HepG2 (cell line): Measurements from ENCODE around the gene PAFAH1B1. TPM values are rescaled to one million over a fixed set of nuclear protein-coding genes. Genes with fewer than 3 reads are reported as not detected.

Experiments used
- ATAC-seq: fragments of 200-7000 bp; cut with Tn5 transposase; 3 replicates; pipeline ENCODE4 v1.9.1; 2020; ENCODE audit warnings: mild to moderate bottlenecking, moderate library complexity
- BruUV-seq: library from RNA; stranded (reverse); fragments of 400-500 nt; replicated peaks from 2 replicates; lab custom pipeline; 2021; lab: Mats Ljungman, UMichigan
- CTCF ChIA-PET: fragments of 300-600 bp; formaldehyde crosslinking; extraction: SDS; loops from one replicate; lab custom pipeline; 2021; ENCODE audit warnings: low total read pairs, inconsistent platforms, low intra/inter-chr PET ratio; lab: Yijun Ruan, JAX
- POLR2A ChIA-PET: fragments of 350-600 bp; sonication (Branson Sonifier 250); formaldehyde crosslinking; loops from one replicate; lab custom pipeline; 2020; ENCODE audit warnings: antibody characterized with exemption, inconsistent platforms; lab: Yijun Ruan, JAX
- DNase-seq: peaks from one replicate; pipeline ENCODE4 v3.0.0-alpha.2; 2015; ENCODE audit warnings: low spot score
- FAIRE-seq: peaks from 3 replicates; lab custom pipeline; 2011; peaks lifted over from hg19 to GRCh38; lab: Jason Lieb, UNC
- H2AFZ ChIP-seq: one replicate; pipeline ENCODE4 v1.6.1; 2011; ENCODE audit warnings: low read length, inconsistent platforms
- H3K27ac ChIP-seq: fragments of 300-600 bp; 3 replicates; pipeline ENCODE4 v1.8.0; 2011; ENCODE audit warnings: mixed run types, mild to moderate bottlenecking, mixed read lengths, low read length, inconsistent platforms; ENCODE audit not compliant: insufficient read depth; ENCODE audit errors: extremely low read length
- H3K27me3 ChIP-seq, 2 experiments: fragments of 200-600 bp in 1 of 2; 2 replicates in 1 of 2; 3 replicates in 1 of 2; pipeline versions ENCODE4 v1.6.0 to v1.8.0; 2011; ENCODE audit warnings: low read length in 2 of 2, mild to moderate bottlenecking in 2 of 2, moderate library complexity in 2 of 2, inconsistent platforms in 1 of 2; ENCODE audit not compliant: insufficient read depth in 2 of 2, control insufficient read depth in 1 of 2
- H3K36me3 ChIP-seq, 2 experiments: fragments of 200-600 bp in 1 of 2; replicated peaks in 1 of 2; 2 replicates in 1 of 2; 3 replicates in 1 of 2; pipeline versions ENCODE4 v1.5.1 to v1.8.0; 2011; ENCODE audit warnings: low read length in 2 of 2, inconsistent platforms in 1 of 2; ENCODE audit not compliant: insufficient read depth in 2 of 2, control insufficient read depth in 1 of 2
- H3K4me1 ChIP-seq: 2 replicates; pipeline ENCODE4 v1.5.1; 2012; ENCODE audit warnings: low read length, inconsistent platforms; ENCODE audit not compliant: insufficient read depth
- H3K4me2 ChIP-seq: 2 replicates; pipeline ENCODE4 v1.6.0; 2011; ENCODE audit warnings: low read depth, low read length, inconsistent platforms
- H3K4me3 ChIP-seq, 3 experiments: fragments of 200-600 bp in 1 of 3; sonication (generic), shearing (Covaris generic) in 1 of 3; replicated peaks in 1 of 3; 2 replicates each; pipeline ENCODE4 v1.5.1; 2011 to 2016; ENCODE audit warnings: low read length in 3 of 3, inconsistent platforms in 2 of 3, low read depth in 2 of 3, mild to moderate bottlenecking in 2 of 3, control low read depth in 1 of 3, mixed read lengths in 1 of 3; ENCODE audit not compliant: insufficient read depth in 1 of 3
- H3K79me2 ChIP-seq: one replicate; pipeline ENCODE4 v1.6.1; 2011; ENCODE audit warnings: low read length, inconsistent platforms; ENCODE audit not compliant: insufficient read depth
- H3K9ac ChIP-seq: 2 replicates; pipeline ENCODE4 v1.6.0; 2011; ENCODE audit warnings: mild to moderate bottlenecking, low read depth, low read length, inconsistent platforms; ENCODE audit not compliant: insufficient read depth
- H3K9me3 ChIP-seq: 2 replicates; pipeline ENCODE4 v1.5.1; 2012; ENCODE audit warnings: mild to moderate bottlenecking, low read length
- H4K20me1 ChIP-seq: 2 replicates; pipeline ENCODE4 v1.6.0; 2011; ENCODE audit warnings: inconsistent platforms, mild to moderate bottlenecking, low read length, moderate library complexity; ENCODE audit not compliant: insufficient read depth
- AGO2 ChIP-seq: fragments of 200-400 bp; formaldehyde crosslinking; optimal IDR thresholded peaks from 2 replicates; pipeline ENCODE3; 2017; ENCODE audit warnings: mild to moderate bottlenecking, low read depth, low read length, moderate library complexity
- CCDC6 ChIP-seq: sonication (generic); formaldehyde crosslinking; IDR thresholded peaks from 2 replicates; pipeline ENCODE4 v1.8.1; 2022; ENCODE audit warnings: mild to moderate bottlenecking, missing genetic modification reagents, moderate library complexity
- KDM4B ChIP-seq: sonication (generic); formaldehyde crosslinking; IDR thresholded peaks from 2 replicates; pipeline ENCODE4 v1.4.0; 2020; ENCODE audit warnings: missing genetic modification reagents
- PLRG1 ChIP-seq: fragments of 450-650 bp; conservative IDR thresholded peaks from 2 replicates; pipeline ENCODE4 v1.6.1; 2016
- POLR2A ChIP-seq, 2 experiments: IDR thresholded peaks; 2 replicates each; pipeline ENCODE4 v1.6.1; 2011; ENCODE audit warnings: low read depth in 2 of 2, low read length in 2 of 2, mild to moderate bottlenecking in 1 of 2, moderate library complexity in 1 of 2; ENCODE audit not compliant: insufficient read depth in 1 of 2
- RBM22 ChIP-seq: fragments of 200-400 bp; formaldehyde crosslinking; optimal IDR thresholded peaks from 2 replicates; pipeline ENCODE3; 2017; ENCODE audit warnings: mild to moderate bottlenecking, low read length, moderate library complexity
- REL ChIP-seq: sonication (generic); formaldehyde crosslinking; conservative IDR thresholded peaks from 2 replicates; pipeline ENCODE4 v1.8.0; 2022; ENCODE audit warnings: mild to moderate bottlenecking, missing genetic modification reagents, moderate library complexity
- ZNF431 ChIP-seq: sonication (generic); formaldehyde crosslinking; IDR thresholded peaks from 2 replicates; pipeline ENCODE4 v1.9.0; 2022; ENCODE audit warnings: missing genetic modification reagents, low read depth, mild to moderate bottlenecking, borderline replicate concordance
- WGBS: methylation state at CpG from one replicate; pipeline ENCODE4 v1.1.6; 2017; ENCODE audit warnings: low lambda C conversion rate; 5-methylcytosine and 5-hydroxymethylcytosine counted together
- in situ Hi-C: cut with HindIII; loops from 2 replicates; pipeline ENCODE4 v1.10.0; 2017; ENCODE audit warnings: low pct_unique_long_range_greater_than_20kb; ENCODE audit not compliant: extremely low pct_ligation_motif_present
- intact Hi-C: fragments of 100-400 bp; cut with micrococcal nuclease; formaldehyde crosslinking; loops from one replicate; pipeline ENCODE4 v1.10.0; 2022; ENCODE audit not compliant: unreplicated experiment
- polyA plus RNA-seq, 8 experiments: library from polyadenylated mRNA; depleted of rRNA in 3 of 8; stranded (reverse) in 7 of 8; unstranded in 1 of 8; fragments of >200 nt; fragmentation: Illumina TruSeq in 4 of 8; extraction: Trizol in 4 of 8; gene quantifications; 2 replicates each; pipeline versions ENCODE4 v1.2.1 to v1.2.3, GENCODE V29; 2011 to 2016; ENCODE audit warnings: low read depth in 4 of 8, missing spikeins in 1 of 8, mixed read lengths in 1 of 8; ENCODE audit not compliant: insufficient read depth in 1 of 8
- total RNA-seq, 5 experiments: library from RNA; depleted of rRNA; stranded (reverse); fragments of >200 nt; fragmentation: Illumina TruSeq; extraction: Trizol; gene quantifications; 2 replicates each; pipeline ENCODE4 v1.2.3, GENCODE V29; 2016; ENCODE audit warnings: low read depth in 1 of 5
- TF ChIP-seq, protein P1 (sequence below): sonication (generic); formaldehyde crosslinking; IDR thresholded peaks from 2 replicates; pipeline ENCODE4 v1.5.0; 2020; ENCODE audit warnings: mild to moderate bottlenecking, missing genetic modification reagents, moderate library complexity

Gene PAFAH1B1
- total and polyA plus RNA-seq, 2 of the 13 experiments (the other 11 are each of a cell fraction or from before 2014, with no cell fraction given) = 46.0 to 64.9 TPM

DNA sequence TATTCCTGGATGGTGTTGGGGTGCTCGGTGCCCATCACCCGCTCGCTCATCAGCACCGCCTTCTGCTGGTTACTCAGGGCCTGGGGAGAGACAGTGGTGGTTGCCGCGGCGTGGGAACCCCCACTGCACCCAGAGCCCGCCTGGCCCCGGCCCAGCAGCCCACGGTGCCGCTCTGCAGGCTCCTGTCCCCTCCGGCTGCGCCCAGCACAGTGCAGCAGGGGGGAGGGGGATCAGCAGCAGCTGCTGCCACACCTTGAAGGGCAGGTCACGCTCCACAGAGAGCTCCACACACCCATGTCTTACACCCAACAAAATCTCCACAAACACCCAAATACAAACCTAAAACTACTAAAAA is 99.3 kb downstream of the PAFAH1B1 start:
- Histone ChIP-seq H3K4me2 (no peak overlapping the region), H3K36me3 (peaks cover 37 to 48% of the 10 kb centered on the region in 2 experiments; a peak in 4 of 5 replicates), H3K9ac (no peak overlapping the region), H3K4me1 (no peaks in the 10 kb centered on the region), H3K9me3 (no peaks in the 10 kb centered on the region), H2AFZ (no peak overlapping the region), H3K4me3 (no peak overlapping the region), H3K27ac (no peak overlapping the region), H3K27me3 (no peaks in the 10 kb centered on the region), H3K79me2 (no peaks in the 10 kb centered on the region), H4K20me1 (peaks cover 6% of the 10 kb centered on the region; the same call in 1 of the 2 replicates)
- ChIA-PET CTCF (no interaction called here), POLR2A (no interaction called here)
- no TSS peak for BruUV-seq
- in situ Hi-C loops = no loop called here
- WGBS = 99% methylated on average over 14 of the region's 14 CpGs
- TF ChIP-seq, protein P1, sequence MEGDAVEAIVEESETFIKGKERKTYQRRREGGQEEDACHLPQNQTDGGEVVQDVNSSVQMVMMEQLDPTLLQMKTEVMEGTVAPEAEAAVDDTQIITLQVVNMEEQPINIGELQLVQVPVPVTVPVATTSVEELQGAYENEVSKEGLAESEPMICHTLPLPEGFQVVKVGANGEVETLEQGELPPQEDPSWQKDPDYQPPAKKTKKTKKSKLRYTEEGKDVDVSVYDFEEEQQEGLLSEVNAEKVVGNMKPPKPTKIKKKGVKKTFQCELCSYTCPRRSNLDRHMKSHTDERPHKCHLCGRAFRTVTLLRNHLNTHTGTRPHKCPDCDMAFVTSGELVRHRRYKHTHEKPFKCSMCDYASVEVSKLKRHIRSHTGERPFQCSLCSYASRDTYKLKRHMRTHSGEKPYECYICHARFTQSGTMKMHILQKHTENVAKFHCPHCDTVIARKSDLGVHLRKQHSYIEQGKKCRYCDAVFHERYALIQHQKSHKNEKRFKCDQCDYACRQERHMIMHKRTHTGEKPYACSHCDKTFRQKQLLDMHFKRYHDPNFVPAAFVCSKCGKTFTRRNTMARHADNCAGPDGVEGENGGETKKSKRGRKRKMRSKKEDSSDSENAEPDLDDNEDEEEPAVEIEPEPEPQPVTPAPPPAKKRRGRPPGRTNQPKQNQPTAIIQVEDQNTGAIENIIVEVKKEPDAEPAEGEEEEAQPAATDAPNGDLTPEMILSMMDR (CRISPR knock-in tag) = no peak
- TF ChIP-seq AGO2 (peak; percentile 10), KDM4B (no peak)
- ATAC-seq (no peak), DNase-seq (no peak), FAIRE-seq (no peak)
- intact Hi-C loops = no loop called here

DNA sequence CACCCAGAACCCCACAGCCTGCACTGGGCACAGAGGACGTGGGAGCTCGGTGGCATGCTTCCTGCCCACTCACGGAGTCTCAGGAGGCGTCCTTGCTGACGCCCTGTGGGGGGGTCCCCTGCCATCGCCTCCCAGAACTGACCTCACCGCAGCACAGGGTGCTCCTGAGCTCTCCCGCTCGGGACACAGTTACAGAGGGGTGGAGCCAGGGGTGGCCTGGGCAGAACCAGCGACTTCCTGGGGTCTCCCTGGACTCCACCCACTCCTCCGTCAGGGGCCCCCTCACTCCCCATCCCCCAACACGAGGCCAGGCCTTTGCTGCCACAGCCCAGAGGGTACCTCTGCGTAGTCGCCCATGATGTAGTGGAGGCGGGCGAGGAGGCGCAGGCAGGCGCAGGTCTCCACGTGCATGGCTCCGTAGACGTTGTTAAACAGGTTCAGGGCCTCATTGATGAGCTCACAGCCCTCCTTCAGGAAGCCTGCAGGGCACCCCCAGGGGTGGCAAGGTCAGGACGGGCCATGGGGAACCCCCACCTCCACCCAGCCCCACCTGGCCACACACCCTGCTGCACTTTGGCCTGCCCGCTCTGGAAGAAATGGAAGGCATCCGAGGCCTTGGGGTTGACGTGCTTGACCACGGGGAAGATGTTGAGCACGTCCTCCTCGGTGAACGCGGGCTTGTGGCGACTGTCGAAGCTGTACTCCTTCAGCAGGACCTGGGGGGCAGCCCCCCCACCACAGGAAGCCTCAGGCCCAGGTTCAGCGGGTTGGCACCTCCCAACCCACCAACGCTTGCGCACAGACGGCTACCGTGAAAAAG is 100.3 kb downstream of the PAFAH1B1 start:
- POLR2A ChIA-PET = interaction anchor here (1.0 kb wide), 1 partner anchor 17 kb away, joined by 6 read pairs; no protein-coding TSS in a partner anchor
- DNase-seq (no peak), ATAC-seq (no peak), FAIRE-seq (no peak)
- H3K36me3 ChIP-seq = peaks cover 41 to 58% of the 10 kb centered on the region in 2 experiments; a peak in 4 of 5 replicates
- H3K4me1 ChIP-seq = no peaks in the 10 kb centered on the region
- intact Hi-C loops (no loop called here), in situ Hi-C loops (no loop called here)
- H2AFZ ChIP-seq = no peak overlapping the region
- H3K9me3 ChIP-seq = no peaks in the 10 kb centered on the region
- TF ChIP-seq ZNF431 (CRISPR knock-in tag) (no peak), POLR2A (IDR thresholded peaks at IDR 0.05; ENCODE audit: insufficient read depth in 1 of 2, low read depth in 2 of 2, low read length in 2 of 2) (0 out of 4 replicates have a peak, but pooled peaks of 1 of the 2 experiments have one; percentile 4), PLRG1 (no peak), AGO2 (peak; percentile 90), REL (CRISPR knock-in tag) (no peak), RBM22 (peak; percentile 60), CCDC6 (CRISPR knock-in tag) (no peak)
- no TSS peak for BruUV-seq
- H3K79me2 ChIP-seq = no peaks in the 10 kb centered on the region
- H3K4me2 ChIP-seq = no peak overlapping the region
- peaks cover 6% of the 10 kb centered on the region; the same call in 1 of the 2 replicates for H4K20me1 ChIP-seq
- 97% methylated on average over 15 of the region's 37 CpGs for WGBS
- H3K4me3 ChIP-seq = no peak overlapping the region
- no peak overlapping the region for H3K27ac ChIP-seq
- H3K27me3 ChIP-seq = no peaks in the 10 kb centered on the region
- CTCF ChIA-PET = no interaction called here
- H3K9ac ChIP-seq = no peak overlapping the region
